ENCODE results near the gene OSBPL3. TPM values are rescaled to one million over a fixed set of nuclear protein-coding genes. Genes with fewer than 3 reads are reported as not detected.

Gene OSBPL3
- total and polyA plus RNA-seq, 4 donors = 0.28 to 3.0 (median 1.1) TPM

DNA sequence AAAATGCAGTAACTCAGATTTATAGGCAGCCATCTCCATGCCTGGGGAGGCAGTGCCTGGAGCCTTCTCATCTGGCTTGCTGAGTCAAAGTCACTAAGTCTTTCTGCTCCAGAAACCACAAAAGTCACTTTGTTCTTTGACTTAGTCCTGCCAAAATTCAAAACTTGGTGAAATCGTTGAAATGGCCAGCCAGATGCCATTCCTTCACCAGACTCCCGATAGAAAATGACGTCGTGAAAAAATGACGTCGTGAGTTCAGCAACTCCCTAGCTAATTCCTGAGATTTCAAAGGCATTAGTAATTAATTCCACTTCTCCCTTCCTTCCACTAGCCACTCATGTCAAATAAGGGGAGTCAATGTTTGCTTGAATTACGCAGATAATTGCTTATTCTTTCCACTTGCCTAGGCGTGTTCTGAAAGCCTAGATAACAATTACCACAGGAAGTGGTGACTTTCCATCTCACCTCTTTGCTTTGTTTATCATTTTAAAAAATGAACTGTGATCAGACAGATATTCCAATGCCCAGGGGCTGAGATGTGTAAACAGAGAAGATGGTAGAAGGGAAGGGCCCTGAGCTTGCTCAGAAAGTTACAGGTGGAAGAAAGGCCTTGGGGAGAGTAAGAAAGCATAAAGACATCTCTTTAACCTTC is 48.5 kb upstream of the OSBPL3 start:
- no peaks in the 10 kb centered on the region for H3K27me3 ChIP-seq (ENCODE audit: control insufficient read depth in 4 of 4, insufficient read depth in 4 of 4, low read length in 3 of 4)
- no peak overlapping the region for H3K27ac ChIP-seq (ENCODE audit: low read depth in 1 of 2, low read length in 2 of 2)
- H3K36me3 ChIP-seq (ENCODE audit: control insufficient read depth in 4 of 4, insufficient read depth in 3 of 4, low read depth in 1 of 4, low read length in 3 of 4) = no peaks in the 10 kb centered on the region
- 71% methylated on average over 8 of the region's 8 CpGs for WGBS
- H3K4me1 ChIP-seq (ENCODE audit: control insufficient read depth in 4 of 4, insufficient read depth in 4 of 4, low read length in 3 of 4) = no peaks in the 10 kb centered on the region
- no peak overlapping the region for H3K9ac ChIP-seq (ENCODE audit: low read depth in 1 of 2, low read length in 2 of 2)
- H3K4me3 ChIP-seq (ENCODE audit: low read depth in 1 of 3, low read length in 3 of 3) = no peak overlapping the region
- TF ChIP-seq NR2F2 (IDR thresholded peaks at IDR 0.05) (no peak), JUND (IDR thresholded peaks at IDR 0.05) (no peak), HNF4A (conservative IDR thresholded peaks at IDR 0.05) (no peak), EGR1 (IDR thresholded peaks at IDR 0.05; ENCODE audit: low read depth in 2 of 2) (no peak)
- no peaks in the 10 kb centered on the region for H3K9me3 ChIP-seq (ENCODE audit: control insufficient read depth in 4 of 4, low read length in 3 of 4)
- no peak for DNase-seq (ENCODE audit: low spot score)

- Histone ChIP-seq H3K9ac (ENCODE audit: low read depth in 1 of 2, low read length in 2 of 2) (no peak overlapping the region), H3K4me3 (ENCODE audit: low read depth in 1 of 3, low read length in 3 of 3) (no peak overlapping the region), H3K27me3 (ENCODE audit: control insufficient read depth in 4 of 4, insufficient read depth in 4 of 4, low read length in 3 of 4) (no peaks in the 10 kb centered on the region), H3K36me3 (ENCODE audit: control insufficient read depth in 4 of 4, insufficient read depth in 3 of 4, low read depth in 1 of 4, low read length in 3 of 4) (no peaks in the 10 kb centered on the region), H3K9me3 (ENCODE audit: control insufficient read depth in 4 of 4, low read length in 3 of 4) (no peaks in the 10 kb centered on the region), H3K4me1 (ENCODE audit: control insufficient read depth in 4 of 4, insufficient read depth in 4 of 4, low read length in 3 of 4) (no peaks in the 10 kb centered on the region), H3K27ac (ENCODE audit: low read depth in 1 of 2, low read length in 2 of 2) (no peak overlapping the region)
- WGBS = 81% methylated on average over 3 of the region's 3 CpGs
- TF ChIP-seq FOXA2 (IDR thresholded peaks at IDR 0.05) = no peak
- TF ChIP-seq NR2F2 (IDR thresholded peaks at IDR 0.05) = no peak
- no peak for TF ChIP-seq HNF4G (IDR thresholded peaks at IDR 0.05)
- TF ChIP-seq, protein P1, sequence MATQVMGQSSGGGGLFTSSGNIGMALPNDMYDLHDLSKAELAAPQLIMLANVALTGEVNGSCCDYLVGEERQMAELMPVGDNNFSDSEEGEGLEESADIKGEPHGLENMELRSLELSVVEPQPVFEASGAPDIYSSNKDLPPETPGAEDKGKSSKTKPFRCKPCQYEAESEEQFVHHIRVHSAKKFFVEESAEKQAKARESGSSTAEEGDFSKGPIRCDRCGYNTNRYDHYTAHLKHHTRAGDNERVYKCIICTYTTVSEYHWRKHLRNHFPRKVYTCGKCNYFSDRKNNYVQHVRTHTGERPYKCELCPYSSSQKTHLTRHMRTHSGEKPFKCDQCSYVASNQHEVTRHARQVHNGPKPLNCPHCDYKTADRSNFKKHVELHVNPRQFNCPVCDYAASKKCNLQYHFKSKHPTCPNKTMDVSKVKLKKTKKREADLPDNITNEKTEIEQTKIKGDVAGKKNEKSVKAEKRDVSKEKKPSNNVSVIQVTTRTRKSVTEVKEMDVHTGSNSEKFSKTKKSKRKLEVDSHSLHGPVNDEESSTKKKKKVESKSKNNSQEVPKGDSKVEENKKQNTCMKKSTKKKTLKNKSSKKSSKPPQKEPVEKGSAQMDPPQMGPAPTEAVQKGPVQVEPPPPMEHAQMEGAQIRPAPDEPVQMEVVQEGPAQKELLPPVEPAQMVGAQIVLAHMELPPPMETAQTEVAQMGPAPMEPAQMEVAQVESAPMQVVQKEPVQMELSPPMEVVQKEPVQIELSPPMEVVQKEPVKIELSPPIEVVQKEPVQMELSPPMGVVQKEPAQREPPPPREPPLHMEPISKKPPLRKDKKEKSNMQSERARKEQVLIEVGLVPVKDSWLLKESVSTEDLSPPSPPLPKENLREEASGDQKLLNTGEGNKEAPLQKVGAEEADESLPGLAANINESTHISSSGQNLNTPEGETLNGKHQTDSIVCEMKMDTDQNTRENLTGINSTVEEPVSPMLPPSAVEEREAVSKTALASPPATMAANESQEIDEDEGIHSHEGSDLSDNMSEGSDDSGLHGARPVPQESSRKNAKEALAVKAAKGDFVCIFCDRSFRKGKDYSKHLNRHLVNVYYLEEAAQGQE (IDR thresholded peaks at IDR 0.05) = no peak
- TF ChIP-seq FOXA1 (IDR thresholded peaks at IDR 0.05) = no peak
- TF ChIP-seq EGR1 (IDR thresholded peaks at IDR 0.05; ENCODE audit: low read depth in 2 of 2) = no peak
- no peak for TF ChIP-seq TAF1 (conservative IDR thresholded peaks at IDR 0.05)
- TF ChIP-seq, protein P2, sequence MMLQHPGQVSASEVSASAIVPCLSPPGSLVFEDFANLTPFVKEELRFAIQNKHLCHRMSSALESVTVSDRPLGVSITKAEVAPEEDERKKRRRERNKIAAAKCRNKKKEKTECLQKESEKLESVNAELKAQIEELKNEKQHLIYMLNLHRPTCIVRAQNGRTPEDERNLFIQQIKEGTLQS (IDR thresholded peaks at IDR 0.05) = no peak
- no peak for TF ChIP-seq JUND (IDR thresholded peaks at IDR 0.05)
- TF ChIP-seq, protein P3, sequence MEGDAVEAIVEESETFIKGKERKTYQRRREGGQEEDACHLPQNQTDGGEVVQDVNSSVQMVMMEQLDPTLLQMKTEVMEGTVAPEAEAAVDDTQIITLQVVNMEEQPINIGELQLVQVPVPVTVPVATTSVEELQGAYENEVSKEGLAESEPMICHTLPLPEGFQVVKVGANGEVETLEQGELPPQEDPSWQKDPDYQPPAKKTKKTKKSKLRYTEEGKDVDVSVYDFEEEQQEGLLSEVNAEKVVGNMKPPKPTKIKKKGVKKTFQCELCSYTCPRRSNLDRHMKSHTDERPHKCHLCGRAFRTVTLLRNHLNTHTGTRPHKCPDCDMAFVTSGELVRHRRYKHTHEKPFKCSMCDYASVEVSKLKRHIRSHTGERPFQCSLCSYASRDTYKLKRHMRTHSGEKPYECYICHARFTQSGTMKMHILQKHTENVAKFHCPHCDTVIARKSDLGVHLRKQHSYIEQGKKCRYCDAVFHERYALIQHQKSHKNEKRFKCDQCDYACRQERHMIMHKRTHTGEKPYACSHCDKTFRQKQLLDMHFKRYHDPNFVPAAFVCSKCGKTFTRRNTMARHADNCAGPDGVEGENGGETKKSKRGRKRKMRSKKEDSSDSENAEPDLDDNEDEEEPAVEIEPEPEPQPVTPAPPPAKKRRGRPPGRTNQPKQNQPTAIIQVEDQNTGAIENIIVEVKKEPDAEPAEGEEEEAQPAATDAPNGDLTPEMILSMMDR (IDR thresholded peaks at IDR 0.05; ENCODE audit: low read depth, low read length, missing input control) = no peak
- no peak for TF ChIP-seq ZBTB33 (IDR thresholded peaks at IDR 0.05)
- TF ChIP-seq RXRA (IDR thresholded peaks at IDR 0.05) = no peak
- no peak for TF ChIP-seq HNF4A (conservative IDR thresholded peaks at IDR 0.05)
- no peak for TF ChIP-seq YY1 (IDR thresholded peaks at IDR 0.05)
- TF ChIP-seq, protein P4, sequence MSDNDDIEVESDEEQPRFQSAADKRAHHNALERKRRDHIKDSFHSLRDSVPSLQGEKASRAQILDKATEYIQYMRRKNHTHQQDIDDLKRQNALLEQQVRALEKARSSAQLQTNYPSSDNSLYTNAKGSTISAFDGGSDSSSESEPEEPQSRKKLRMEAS (IDR thresholded peaks at IDR 0.05) = no peak
- TF ChIP-seq SP1 (IDR thresholded peaks at IDR 0.05) = no peak
- TF ChIP-seq GABPA (IDR thresholded peaks at IDR 0.05 in 1 of 2, conservative IDR thresholded peaks at IDR 0.05 in 1 of 2) = no peak
- no peak for TF ChIP-seq RAD21 (IDR thresholded peaks at IDR 0.05)
- no peak for DNase-seq (ENCODE audit: low spot score)
These were observed 46.2 kb upstream of the OSBPL3 start for GRCh38 chr7:25026156-25026555.

All from liver (tissue), 9 donors.